NCI-H2196 treated with DMSO at 0.1 percent for 48 hours (cell line): ENCODE measurements around the gene EMCN.
"Not testable (repeated sequence)": the region's sequence is repeated elsewhere in the genome, so short reads cannot be mapped to it uniquely, and the experiment has no call there.

ENCODE experiments used
- DNase-seq: peaks from one replicate; lab custom pipeline; 2025; ENCODE audit not compliant: unreplicated experiment; lab: John Stamatoyannopoulos, UW

Gene EMCN

GRCh38 chr4:100517864-100518341, at the start of gene EMCN:
Gene EMCN (minus strand): TSS chr4:100518022. CDS start chr4:100517914, 108 bp downstream.
- no peak for DNase-seq

GRCh38 chr4:100566396-100566795, 48.6 kb upstream of the EMCN start:
- no peak for DNase-seq

- no peak for DNase-seq
Observed at GRCh38 chr4:100557306-100557705, 39.5 kb upstream of the EMCN start.

- DNase-seq = no peak
Observed at GRCh38 chr4:100555611-100556337, 38.0 kb upstream of the EMCN start.

GRCh38 chr4:100548200-100548560, 30.4 kb upstream of the EMCN start:
- no peak for DNase-seq

GRCh38 chr4:100547541-100548199, 29.8 kb upstream of the EMCN start:
- DNase-seq = no peak

- DNase-seq = no peak
Observed at GRCh38 chr4:100545427-100545826, 27.6 kb upstream of the EMCN start.

GRCh38 chr4:100540131-100540530, 22.3 kb upstream of the EMCN start:
- DNase-seq = no peak

GRCh38 chr4:100539706-100540105, 21.9 kb upstream of the EMCN start:
- no peak for DNase-seq

GRCh38 chr4:100533741-100534140, 15.9 kb upstream of the EMCN start:
- no peak for DNase-seq

- DNase-seq = not testable (repeated sequence)
Observed at GRCh38 chr4:100530161-100530560, 12.3 kb upstream of the EMCN start.

- DNase-seq = no peak
Observed at GRCh38 chr4:100525686-100526085, 7.9 kb upstream of the EMCN start.

GRCh38 chr4:100519205-100519604, 1.4 kb upstream of the EMCN start:
- no peak for DNase-seq

- no peak for DNase-seq
Observed at GRCh38 chr4:100516225-100516624, 1.6 kb downstream of the EMCN start.

- DNase-seq = no peak
Observed at GRCh38 chr4:100511896-100512295, 5.9 kb downstream of the EMCN start.

GRCh38 chr4:100510551-100510950, 7.3 kb downstream of the EMCN start:
- no peak for DNase-seq

GRCh38 chr4:100509386-100509785, 8.4 kb downstream of the EMCN start:
- no peak for DNase-seq

GRCh38 chr4:100508691-100509090, 9.1 kb downstream of the EMCN start:
- no peak for DNase-seq

- no peak for DNase-seq
Observed at GRCh38 chr4:100504086-100504874, 13.5 kb downstream of the EMCN start.

GRCh38 chr4:100497791-100498190, 20.0 kb downstream of the EMCN start:
- no peak for DNase-seq

GRCh38 chr4:100495074-100495473, 22.7 kb downstream of the EMCN start:
- no peak for DNase-seq

- DNase-seq = no peak
Observed at GRCh38 chr4:100494166-100494565, 23.7 kb downstream of the EMCN start.
